KMS-11 (cell line): ENCODE measurements around the gene PIK3CA.

Source experiments
- H2AFZ ChIP-seq: fragments of 200-600 bp; sonication (generic); 2 replicates; pipeline ENCODE4 v1.6.1; 2016; ENCODE audit warnings: antibody characterized with exemption, mixed run types, low read depth
- H3K27ac ChIP-seq: fragments of 200-600 bp; sonication (generic); 2 replicates; pipeline ENCODE4 v1.6.1; 2016; ENCODE audit warnings: mild to moderate bottlenecking, mixed run types
- H3K27me3 ChIP-seq: fragments of 200-600 bp; sonication (generic); 2 replicates; pipeline ENCODE4 v1.6.1; 2017; ENCODE audit warnings: mild to moderate bottlenecking, low read depth, mixed run types, moderate library complexity; ENCODE audit not compliant: insufficient read depth
- H3K36me3 ChIP-seq: fragments of 200-600 bp; sonication (generic); 2 replicates; pipeline ENCODE4 v1.6.1; 2017; ENCODE audit warnings: mild to moderate bottlenecking, mixed run types; ENCODE audit not compliant: insufficient read depth
- H3K4me1 ChIP-seq: fragments of 200-600 bp; sonication (generic); 2 replicates; pipeline ENCODE4 v1.6.1; 2016; ENCODE audit warnings: mild to moderate bottlenecking, low read depth, mixed run types; ENCODE audit not compliant: poor library complexity, severe bottlenecking
- H3K4me2 ChIP-seq: fragments of 200-600 bp; sonication (generic); 2 replicates; pipeline ENCODE4 v1.7.0; 2016; ENCODE audit warnings: mild to moderate bottlenecking, mixed run types
- H3K4me3 ChIP-seq: fragments of 200-600 bp; sonication (generic); IDR thresholded peaks from 2 replicates; pipeline ENCODE4 v1.6.1; 2017; ENCODE audit warnings: low read depth, low read length, mixed read lengths; ENCODE audit not compliant: insufficient read depth
- H3K79me2 ChIP-seq: fragments of 200-600 bp; sonication (generic); 2 replicates; pipeline ENCODE4 v1.6.1; 2016; ENCODE audit warnings: low read depth, mixed run types; ENCODE audit not compliant: insufficient read depth
- H3K9ac ChIP-seq: fragments of 200-600 bp; sonication (generic); 2 replicates; pipeline ENCODE4 v1.6.1; 2016; ENCODE audit warnings: mild to moderate bottlenecking, mixed run types
- H4K20me1 ChIP-seq: fragments of 200-600 bp; sonication (generic); 2 replicates; pipeline ENCODE4 v1.6.1; 2016; ENCODE audit warnings: mild to moderate bottlenecking, mixed run types; ENCODE audit not compliant: insufficient read depth
- CTCF ChIP-seq: fragments of 200-600 bp; sonication (generic); conservative IDR thresholded peaks from 2 replicates; pipeline ENCODE4 v1.6.1; 2017; ENCODE audit warnings: low read depth, mild to moderate bottlenecking, antibody characterized with exemption, low read length, moderate library complexity, mixed read lengths

PIK3CA gene

GRCh38 chr3:179278151-179278550, 130.0 kb downstream of the PIK3CA start:
- no peak overlapping the region for H3K27ac ChIP-seq
- no peak for TF ChIP-seq CTCF

GRCh38 chr3:179278932-179279693, 131.0 kb downstream of the PIK3CA start:
- Histone ChIP-seq H3K4me1 (no peaks in the 10 kb centered on the region), H2AFZ (no peak overlapping the region), H3K36me3 (no peaks in the 10 kb centered on the region), H3K4me2 (no peak overlapping the region), H3K27ac (no peak overlapping the region), H3K79me2 (no peaks in the 10 kb centered on the region), H3K4me3 (no peak overlapping the region), H3K27me3 (no peaks in the 10 kb centered on the region), H3K9ac (no peak overlapping the region), H4K20me1 (no peaks in the 10 kb centered on the region)
- no peak for TF ChIP-seq CTCF

More at GRCh38 chr3:179278151-179278550, 130.0 kb downstream of the PIK3CA start:
- Histone ChIP-seq H3K36me3 (no peaks in the 10 kb centered on the region), H3K9ac (no peak overlapping the region), H4K20me1 (no peaks in the 10 kb centered on the region), H2AFZ (no peak overlapping the region), H3K4me1 (no peaks in the 10 kb centered on the region), H3K4me2 (no peak overlapping the region), H3K27me3 (no peaks in the 10 kb centered on the region), H3K79me2 (no peaks in the 10 kb centered on the region), H3K4me3 (no peak overlapping the region)

GRCh38 chr3:179279837-179280236, 131.7 kb downstream of the PIK3CA start:
- H2AFZ ChIP-seq, result no peak overlapping the region
- no peak for TF ChIP-seq CTCF

GRCh38 chr3:179281825-179282224, 133.7 kb downstream of the PIK3CA start:
- no peak overlapping the region for H3K27ac ChIP-seq
- no peaks in the 10 kb centered on the region for H3K27me3 ChIP-seq
- H3K36me3 ChIP-seq, result no peaks in the 10 kb centered on the region
- no peak overlapping the region for H3K4me2 ChIP-seq
- no peak overlapping the region for H3K4me3 ChIP-seq
- no peak for TF ChIP-seq CTCF
- H4K20me1 ChIP-seq, result no peaks in the 10 kb centered on the region
- H2AFZ ChIP-seq, result no peak overlapping the region
- no peak overlapping the region for H3K9ac ChIP-seq
- no peaks in the 10 kb centered on the region for H3K79me2 ChIP-seq
- H3K4me1 ChIP-seq, result no peaks in the 10 kb centered on the region

More at GRCh38 chr3:179279837-179280236, 131.7 kb downstream of the PIK3CA start:
- Histone ChIP-seq H3K27ac (no peak overlapping the region), H3K27me3 (no peaks in the 10 kb centered on the region), H3K4me3 (no peak overlapping the region), H3K4me1 (no peaks in the 10 kb centered on the region), H3K9ac (no peak overlapping the region), H3K36me3 (no peaks in the 10 kb centered on the region), H3K79me2 (no peaks in the 10 kb centered on the region), H4K20me1 (no peaks in the 10 kb centered on the region), H3K4me2 (no peak overlapping the region)
